Vagina (tissue), 2 donors: ENCODE results near the gene PAEP. TPM values are rescaled to one million over a fixed set of nuclear protein-coding genes. Genes with fewer than 3 reads are reported as not detected.

Source experiments
- DNase-seq, 2 donors: peaks; one replicate each; pipeline ENCODE4 v3.0.0-alpha.2; 2017; ENCODE audit errors: extremely low spot score in 2 of 2
- H3K27ac ChIP-seq: fragments of 200-600 bp; sonication (generic); one replicate; pipeline ENCODE4 v1.5.1; 2019
- H3K27me3 ChIP-seq: fragments of 200-600 bp; sonication (generic); one replicate; pipeline ENCODE4 v1.5.1; 2019
- H3K36me3 ChIP-seq, 2 donors: fragments of 200-600 bp; sonication (generic); one replicate each; pipeline ENCODE4 v1.5.1; 2017 to 2019
- H3K4me1 ChIP-seq: fragments of 200-600 bp; sonication (generic); one replicate; pipeline ENCODE4 v1.5.1; 2019
- H3K4me3 ChIP-seq, 2 donors: fragments of 200-600 bp; sonication (generic); 1 replicate in 1 of 2; 2 replicates in 1 of 2; pipeline ENCODE4 v1.5.1; 2016 to 2019
- H3K9me3 ChIP-seq: fragments of 200-600 bp; sonication (generic); one replicate; pipeline ENCODE4 v1.5.1; 2019
- POLR2A ChIP-seq, 2 donors: fragments of 450-650 bp; IDR thresholded peaks; one replicate each; pipeline ENCODE4 v1.6.1; 2017; ENCODE audit warnings: antibody characterized with exemption in 2 of 2, mild to moderate bottlenecking in 2 of 2, moderate library complexity in 2 of 2
- POLR2AphosphoS5 ChIP-seq, 2 donors: sonication (generic); formaldehyde crosslinking; IDR thresholded peaks; one replicate each; pipeline ENCODE4 v1.9.0; 2017; ENCODE audit warnings: antibody characterized with exemption in 2 of 2, mild to moderate bottlenecking in 2 of 2, low read depth in 1 of 2; ENCODE audit not compliant: insufficient read depth in 1 of 2
- intact Hi-C: fragments of 100-400 bp; cut with DNase I; formaldehyde crosslinking; loops from one replicate; pipeline ENCODE4 v1.15.1; 2023
- total RNA-seq: library from RNA; depleted of rRNA; stranded (reverse); fragments of >200 nt; gene quantifications from one replicate; pipeline ENCODE4 v1.2.3, GENCODE V29; 2016
- TF ChIP-seq, protein P1 (sequence below), 3 experiments: fragments of 450-650 bp in 2 of 3; fragments of 200-600 bp in 1 of 3; sonication (generic) in 1 of 3; IDR thresholded peaks; one replicate each; pipeline ENCODE4 v1.5.1; 2017 to 2019; ENCODE audit warnings: antibody characterized with exemption in 3 of 3, mild to moderate bottlenecking in 2 of 3, moderate library complexity in 2 of 3

PAEP gene
- total RNA-seq, 1 donor from 2014 or later, result not detected

GRCh38 chr9:135607401-135608293 is 46.1 kb downstream of the PAEP start:
- TF ChIP-seq, protein P1, sequence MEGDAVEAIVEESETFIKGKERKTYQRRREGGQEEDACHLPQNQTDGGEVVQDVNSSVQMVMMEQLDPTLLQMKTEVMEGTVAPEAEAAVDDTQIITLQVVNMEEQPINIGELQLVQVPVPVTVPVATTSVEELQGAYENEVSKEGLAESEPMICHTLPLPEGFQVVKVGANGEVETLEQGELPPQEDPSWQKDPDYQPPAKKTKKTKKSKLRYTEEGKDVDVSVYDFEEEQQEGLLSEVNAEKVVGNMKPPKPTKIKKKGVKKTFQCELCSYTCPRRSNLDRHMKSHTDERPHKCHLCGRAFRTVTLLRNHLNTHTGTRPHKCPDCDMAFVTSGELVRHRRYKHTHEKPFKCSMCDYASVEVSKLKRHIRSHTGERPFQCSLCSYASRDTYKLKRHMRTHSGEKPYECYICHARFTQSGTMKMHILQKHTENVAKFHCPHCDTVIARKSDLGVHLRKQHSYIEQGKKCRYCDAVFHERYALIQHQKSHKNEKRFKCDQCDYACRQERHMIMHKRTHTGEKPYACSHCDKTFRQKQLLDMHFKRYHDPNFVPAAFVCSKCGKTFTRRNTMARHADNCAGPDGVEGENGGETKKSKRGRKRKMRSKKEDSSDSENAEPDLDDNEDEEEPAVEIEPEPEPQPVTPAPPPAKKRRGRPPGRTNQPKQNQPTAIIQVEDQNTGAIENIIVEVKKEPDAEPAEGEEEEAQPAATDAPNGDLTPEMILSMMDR (IDR thresholded peaks at IDR 0.05), result no peak
- TF ChIP-seq POLR2A (IDR thresholded peaks at IDR 0.05) (no peak), POLR2AphosphoS5 (IDR thresholded peaks at IDR 0.05; ENCODE audit: insufficient read depth in 1 of 2, low read depth in 1 of 2) (no peak)
- Histone ChIP-seq H3K27ac (no peak overlapping the region), H3K9me3 (no peaks in the 10 kb centered on the region), H3K27me3 (no peaks in the 10 kb centered on the region), H3K36me3 (no peaks in the 10 kb centered on the region), H3K4me1 (no peaks in the 10 kb centered on the region), H3K4me3 (no peak overlapping the region)
- intact Hi-C loops, result no loop called here
- peak; percentile 64 to 81 for DNase-seq

DNA sequence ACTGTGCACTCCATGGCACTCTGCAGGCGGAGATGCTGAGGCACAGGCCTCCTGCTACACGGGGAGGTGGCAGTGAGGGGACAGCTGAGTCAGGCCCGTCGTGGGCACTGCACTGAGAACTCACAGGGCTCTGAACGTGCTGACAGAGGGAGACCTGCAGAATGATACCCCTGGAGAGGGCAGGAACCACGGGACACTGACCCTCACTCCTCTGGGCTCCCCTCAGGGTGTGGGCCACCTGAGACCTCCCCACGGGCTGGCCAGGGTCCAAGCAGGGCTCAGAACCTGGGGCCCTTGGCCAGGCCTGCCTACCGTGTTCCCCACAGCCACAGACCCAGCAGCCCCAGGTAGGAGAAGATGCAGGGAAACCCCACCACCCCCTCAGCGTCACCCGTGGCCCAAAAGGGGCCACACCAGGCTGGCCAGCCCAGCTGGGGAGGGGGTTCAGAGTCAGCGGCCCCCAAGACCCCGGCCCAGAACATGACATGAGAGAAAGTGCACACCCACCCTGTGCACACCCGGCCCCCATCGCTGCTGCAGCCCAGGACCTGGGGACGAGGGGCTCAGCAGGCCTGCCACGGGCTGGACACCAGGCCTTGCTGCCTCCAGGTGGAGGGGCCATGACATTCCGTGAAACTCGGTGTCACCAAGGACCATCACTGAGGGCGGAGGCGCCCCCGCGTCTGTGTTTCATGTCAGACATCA is 46.9 kb downstream of the PAEP start:
- Histone ChIP-seq H3K27me3 (no peaks in the 10 kb centered on the region), H3K4me3 (no peak overlapping the region), H3K36me3 (no peaks in the 10 kb centered on the region), H3K9me3 (no peaks in the 10 kb centered on the region), H3K27ac (no peak overlapping the region), H3K4me1 (no peaks in the 10 kb centered on the region)
- TF ChIP-seq, protein P1 (IDR thresholded peaks at IDR 0.05), result no peak
- no peak for TF ChIP-seq POLR2AphosphoS5 (IDR thresholded peaks at IDR 0.05; ENCODE audit: insufficient read depth in 1 of 2, low read depth in 1 of 2)
- TF ChIP-seq POLR2A (IDR thresholded peaks at IDR 0.05), result no peak
- DNase-seq, result peak; percentile 75 to 91
- intact Hi-C loops, result no loop called here

GRCh38 chr9:135608999-135609317 is 47.4 kb downstream of the PAEP start:
- intact Hi-C loops, result no loop called here
- H3K27me3 ChIP-seq, result no peaks in the 10 kb centered on the region
- no peak for DNase-seq

GRCh38 chr9:135609366-135609955 is 47.9 kb downstream of the PAEP start:
- TF ChIP-seq POLR2A (IDR thresholded peaks at IDR 0.05), result no peak
- TF ChIP-seq POLR2AphosphoS5 (IDR thresholded peaks at IDR 0.05; ENCODE audit: insufficient read depth in 1 of 2, low read depth in 1 of 2), result no peak
- TF ChIP-seq, protein P1 (IDR thresholded peaks at IDR 0.05), result no peak
- Histone ChIP-seq H3K9me3 (no peaks in the 10 kb centered on the region), H3K27ac (no peak overlapping the region), H3K36me3 (no peaks in the 10 kb centered on the region), H3K4me3 (no peak overlapping the region), H3K4me1 (no peaks in the 10 kb centered on the region), H3K27me3 (no peaks in the 10 kb centered on the region)
- DNase-seq, result peak in 1 of 2 donors; percentile 70
- intact Hi-C loops, result no loop called here

More at GRCh38 chr9:135608999-135609317, 47.4 kb downstream of the PAEP start:
- Histone ChIP-seq H3K4me3 (no peak overlapping the region), H3K27ac (no peak overlapping the region), H3K9me3 (no peaks in the 10 kb centered on the region), H3K4me1 (no peaks in the 10 kb centered on the region), H3K36me3 (no peaks in the 10 kb centered on the region)
- TF ChIP-seq, protein P1 (IDR thresholded peaks at IDR 0.05), result no peak
